ENCODE measurements around the gene KLHL5.

The KLHL5 gene

DNA sequence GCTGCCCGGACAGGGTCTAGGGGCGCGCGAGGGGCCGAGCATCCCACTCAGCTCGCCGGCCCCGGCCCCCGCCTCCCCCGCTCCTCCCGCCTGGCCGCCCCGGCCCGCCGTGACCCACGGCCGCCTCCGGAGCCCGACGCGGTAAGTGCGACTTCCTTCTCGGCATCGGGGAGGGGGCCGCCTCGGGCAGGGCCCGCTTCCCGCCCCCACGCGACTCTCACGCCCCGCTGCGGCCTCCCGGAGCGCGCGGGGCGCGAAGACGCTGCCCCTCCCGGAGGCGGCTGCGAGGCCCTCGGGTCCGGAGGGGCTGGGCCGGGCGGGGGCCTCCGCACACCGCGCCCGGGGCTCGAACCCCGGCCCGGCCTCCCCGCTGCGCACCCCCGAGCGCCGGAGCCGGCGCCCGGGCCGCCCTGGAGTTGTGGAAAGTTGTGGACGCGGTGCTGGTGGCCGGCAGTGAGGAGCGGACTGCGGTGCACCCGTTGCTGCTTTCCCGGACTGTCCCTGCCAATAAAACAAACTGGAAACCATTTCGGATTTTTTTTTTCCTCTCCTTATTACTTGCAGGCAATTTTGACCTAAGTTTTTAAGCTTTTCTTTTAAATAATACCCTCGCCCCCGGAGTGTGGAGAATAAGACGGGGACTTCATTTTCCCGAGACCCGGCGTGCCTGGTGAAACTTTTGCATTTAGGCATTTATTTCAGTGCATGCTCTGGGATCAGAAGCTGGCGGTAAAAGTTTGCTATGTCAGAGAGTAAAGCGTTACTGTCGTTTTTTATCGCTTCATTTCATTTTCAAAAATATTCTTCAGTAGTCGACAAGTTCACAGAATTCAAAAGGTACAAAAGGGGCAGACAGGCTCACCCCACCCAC, 16.8 kb upstream of the KLHL5 start:
- DNase-seq, result peak; percentile 43

DNA sequence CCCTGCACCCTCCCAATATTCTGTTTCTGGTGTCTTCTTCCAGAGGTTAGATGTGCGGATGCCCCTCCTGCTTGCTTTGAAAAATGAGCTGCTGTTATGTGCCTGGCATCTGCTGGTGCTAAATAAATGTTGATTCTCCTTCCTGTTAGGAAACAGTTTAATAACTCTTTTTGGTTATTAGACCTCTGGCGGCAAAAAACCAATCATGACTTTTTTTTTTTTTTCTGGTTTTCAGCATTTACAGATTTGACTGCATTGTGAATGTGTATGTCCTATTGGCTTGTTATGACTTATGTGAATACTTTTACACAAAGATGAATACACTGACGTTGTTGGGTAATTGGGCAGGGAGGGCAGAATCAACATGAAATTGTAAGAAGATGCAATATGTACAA, 16.2 kb upstream of the KLHL5 start:
- DNase-seq, result no peak

DNA sequence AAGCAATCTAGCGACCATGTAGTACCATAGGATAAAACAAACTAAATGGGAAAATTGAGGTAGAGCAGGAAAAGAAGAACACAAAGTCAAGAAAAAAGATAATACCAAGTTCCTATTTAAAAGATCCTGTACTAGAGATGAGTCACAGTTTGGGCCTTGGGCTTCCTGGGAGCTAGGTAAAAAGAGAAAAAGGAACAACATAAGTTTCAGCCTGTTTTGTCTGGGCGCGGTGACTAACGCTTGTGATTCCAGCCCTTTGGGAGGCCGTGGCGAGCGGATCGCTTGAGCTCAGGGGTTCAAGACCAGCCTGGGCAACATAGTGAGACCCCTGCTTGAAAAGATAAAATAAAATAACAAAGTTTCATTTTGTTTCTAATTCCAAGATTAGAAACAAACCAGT, 15.8 kb upstream of the KLHL5 start:
- DNase-seq, result no peak

DNA sequence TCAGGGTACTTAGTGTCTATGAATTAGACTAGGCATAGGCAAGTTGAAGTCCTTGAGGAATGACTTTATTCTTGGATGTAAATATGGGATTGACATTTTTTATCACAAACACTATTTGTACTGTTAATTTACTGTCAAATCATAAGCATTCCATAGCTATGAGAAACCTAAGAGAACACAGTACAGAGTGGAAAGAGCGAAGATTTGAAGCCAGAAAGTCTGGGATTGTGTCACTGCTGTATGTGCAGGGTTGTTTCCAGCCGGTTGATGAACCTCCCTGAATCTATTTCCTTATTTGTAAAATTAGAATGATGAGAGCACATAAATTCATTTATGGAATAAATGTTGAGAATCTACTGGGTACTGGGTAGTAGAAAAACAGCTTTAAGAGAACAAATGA, 14.4 kb upstream of the KLHL5 start:
- DNase-seq, result no peak

DNA sequence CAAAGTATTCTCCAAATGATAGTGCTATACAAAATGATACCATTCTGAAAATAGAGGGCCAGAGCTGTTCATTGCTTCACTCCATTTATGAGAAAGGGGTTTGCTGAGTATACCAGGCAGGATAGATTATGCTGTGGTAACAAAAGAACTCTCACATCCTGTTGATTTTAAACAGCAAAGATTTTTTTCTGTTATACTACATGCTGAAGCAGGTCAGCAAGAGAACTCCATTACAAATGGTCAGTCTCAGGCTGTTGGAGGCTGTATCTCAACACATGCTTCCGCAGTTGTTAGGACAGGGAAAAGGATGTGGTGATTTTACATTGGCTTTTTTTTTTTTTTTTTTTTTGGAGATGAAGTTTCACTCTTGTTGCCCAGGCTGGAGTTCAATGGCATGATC, 13.7 kb upstream of the KLHL5 start:
- DNase-seq, result no peak

DNA sequence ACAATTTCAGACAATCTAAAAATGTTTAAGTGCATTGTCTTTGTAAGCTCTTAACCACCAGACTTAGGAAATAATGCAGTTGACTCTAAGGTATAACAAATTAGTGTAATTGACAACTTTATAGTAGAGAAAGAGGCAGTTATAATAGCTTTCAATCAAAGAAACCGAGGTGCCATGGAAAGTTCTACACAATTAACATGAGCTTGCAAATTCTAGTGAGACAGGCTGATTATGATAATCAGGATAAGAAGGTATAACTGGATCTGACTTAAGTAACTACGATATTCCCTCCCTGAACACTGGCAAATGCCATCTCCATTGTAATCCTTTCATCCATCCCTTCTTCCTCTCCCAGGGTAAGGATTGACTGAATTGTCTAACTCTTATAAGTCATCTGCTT, 11.4 kb upstream of the KLHL5 start:
- DNase-seq, result no peak

DNA sequence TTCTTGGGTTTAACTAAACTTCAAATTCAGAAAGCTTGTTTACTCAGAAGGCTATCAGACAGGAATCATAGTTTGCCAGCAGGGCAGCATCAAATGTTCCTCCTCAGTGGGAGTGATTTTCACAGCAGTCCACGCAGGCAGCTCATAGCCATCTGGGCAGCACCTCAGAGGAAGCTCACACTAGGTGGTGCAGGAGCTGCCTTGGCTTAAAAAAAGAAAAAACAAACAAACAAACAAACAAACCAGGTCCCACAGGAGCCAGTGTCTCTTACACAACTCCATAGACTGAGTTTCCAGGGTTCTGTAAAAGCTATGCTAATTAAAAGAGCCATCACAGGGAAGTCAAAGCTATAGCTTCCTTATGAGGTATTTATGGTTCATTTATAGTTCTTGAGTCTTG, 10.5 kb upstream of the KLHL5 start:
- no peak for DNase-seq

DNA sequence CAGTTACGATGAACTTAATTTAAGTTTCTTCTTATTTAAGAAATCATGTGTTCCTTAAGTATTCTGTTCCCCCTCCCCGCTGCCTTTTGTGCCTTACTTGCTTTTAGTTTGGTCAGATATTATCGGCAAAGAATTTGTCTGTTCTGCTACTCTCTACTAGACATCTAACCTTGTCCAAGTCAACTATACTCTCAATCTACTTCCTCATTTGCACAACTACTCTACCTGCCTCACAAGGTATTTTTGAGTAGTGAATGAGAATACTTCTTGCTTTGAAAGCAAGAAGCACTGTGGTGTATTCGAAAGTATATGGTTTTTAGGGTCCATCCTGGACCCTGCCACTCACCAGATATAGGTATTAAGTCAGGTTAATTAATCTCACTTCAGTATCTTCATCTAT, 8.0 kb upstream of the KLHL5 start:
- no peak for DNase-seq

DNA sequence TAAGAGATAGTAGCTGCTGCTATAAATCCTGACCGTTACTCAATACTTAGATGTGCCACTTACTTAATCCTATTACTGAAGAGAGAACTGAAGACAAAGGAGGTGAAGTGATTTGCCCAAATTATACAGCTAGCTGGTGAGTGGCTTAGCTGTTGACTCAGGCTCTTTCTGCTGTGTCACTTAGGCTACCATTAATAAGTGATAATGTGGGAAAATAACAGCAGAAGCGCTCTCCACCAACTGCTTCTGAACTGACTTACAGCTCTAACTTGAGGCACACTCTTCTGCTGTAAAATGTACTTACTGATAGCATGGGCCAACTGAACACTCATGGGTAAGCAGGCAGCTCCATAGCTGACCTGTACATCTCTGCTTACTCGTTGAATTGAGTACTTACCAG, 7.5 kb upstream of the KLHL5 start:
- DNase-seq, result no peak

DNA sequence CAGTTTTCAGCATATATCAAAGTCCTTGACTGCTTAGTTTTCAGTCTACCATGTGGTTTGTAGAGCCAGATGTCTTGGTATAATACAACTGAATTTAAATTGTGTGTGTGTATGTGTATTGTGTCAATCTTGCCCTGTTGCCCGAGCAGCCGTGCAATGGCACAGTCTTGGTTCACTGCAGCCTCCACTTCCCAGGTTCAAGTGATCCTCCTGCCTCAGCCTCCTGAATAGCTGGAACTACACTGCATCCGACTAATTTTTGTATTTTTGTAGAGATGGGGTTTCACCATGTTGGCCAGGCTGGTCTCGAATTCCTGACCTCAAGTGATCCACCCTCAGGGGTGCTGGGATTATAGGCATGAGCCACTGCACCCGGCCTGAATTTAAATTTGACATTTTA, 6.0 kb upstream of the KLHL5 start:
- DNase-seq, result no peak

DNA sequence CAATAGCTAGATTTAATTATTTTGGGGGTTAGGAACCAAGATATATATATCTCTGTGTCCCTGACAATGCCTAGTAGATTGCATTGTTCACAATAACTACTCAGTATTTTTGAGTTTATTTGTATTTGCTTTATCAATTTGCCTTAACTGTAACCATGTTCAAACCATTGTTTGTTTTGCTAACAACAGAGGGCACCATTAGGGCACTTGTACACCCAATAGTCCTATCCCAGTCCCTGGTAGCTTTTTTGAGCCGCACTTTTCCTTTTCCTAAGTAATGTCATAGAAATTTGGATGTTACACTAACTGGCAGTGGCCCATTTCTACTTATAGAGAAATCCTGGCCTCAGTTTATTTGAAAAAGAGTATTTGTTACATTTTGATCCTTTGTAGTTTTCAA, 575 bp upstream of the KLHL5 start:
- DNase-seq, result no peak

DNA sequence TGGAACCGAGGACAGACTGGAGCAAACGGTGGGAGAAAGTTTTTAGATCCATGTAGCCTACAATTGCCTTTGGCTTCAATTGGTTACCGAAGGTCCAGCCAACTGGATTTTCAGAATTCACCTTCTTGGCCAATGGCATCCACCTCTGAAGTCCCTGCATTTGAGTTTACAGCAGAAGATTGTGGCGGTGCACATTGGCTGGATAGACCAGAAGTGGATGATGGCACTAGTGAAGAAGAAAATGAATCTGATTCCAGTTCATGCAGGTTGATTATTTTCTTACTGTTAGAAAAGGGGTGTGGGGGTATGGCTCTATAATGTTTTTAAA, 702 bp downstream of the KLHL5 start:
- DNase-seq, result no peak

DNA sequence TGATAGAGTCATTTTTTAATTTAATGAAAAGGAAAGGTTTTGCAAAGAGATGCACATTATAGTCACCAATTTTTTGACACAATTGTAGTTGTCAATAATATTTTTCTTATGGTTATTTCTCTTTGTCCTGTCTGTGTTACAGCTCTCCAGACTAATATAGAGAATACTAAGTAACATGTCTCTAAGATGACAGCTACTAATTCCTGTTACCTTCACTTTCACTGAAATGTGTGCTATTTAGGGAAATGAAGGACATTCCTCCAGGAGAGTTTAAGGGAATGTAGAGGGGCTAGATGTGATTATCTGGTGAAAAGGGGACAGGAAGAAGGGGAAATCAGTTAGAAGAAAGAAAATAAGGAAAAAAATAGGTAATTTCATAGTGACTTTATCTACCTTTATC, 1.4 kb downstream of the KLHL5 start:
- no peak for DNase-seq

DNA sequence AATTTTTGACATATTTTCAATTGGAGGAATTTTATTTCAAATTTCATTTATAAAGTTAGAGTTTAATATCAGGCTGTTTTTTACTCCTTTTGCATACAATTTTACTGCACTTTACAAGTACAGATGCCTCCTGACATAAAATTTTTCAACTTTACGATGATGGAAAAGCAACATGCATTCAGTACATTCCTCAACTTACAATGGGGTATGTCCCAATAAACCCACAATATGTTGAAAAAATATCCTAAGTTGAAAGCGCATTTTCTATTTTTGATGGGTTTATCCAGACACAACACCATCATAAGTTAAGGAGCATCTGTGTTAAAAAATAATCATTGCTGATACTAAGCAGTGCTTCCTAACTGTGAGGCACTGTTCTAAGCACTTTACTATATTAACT, 4.3 kb downstream of the KLHL5 start:
- DNase-seq, result no peak

DNA sequence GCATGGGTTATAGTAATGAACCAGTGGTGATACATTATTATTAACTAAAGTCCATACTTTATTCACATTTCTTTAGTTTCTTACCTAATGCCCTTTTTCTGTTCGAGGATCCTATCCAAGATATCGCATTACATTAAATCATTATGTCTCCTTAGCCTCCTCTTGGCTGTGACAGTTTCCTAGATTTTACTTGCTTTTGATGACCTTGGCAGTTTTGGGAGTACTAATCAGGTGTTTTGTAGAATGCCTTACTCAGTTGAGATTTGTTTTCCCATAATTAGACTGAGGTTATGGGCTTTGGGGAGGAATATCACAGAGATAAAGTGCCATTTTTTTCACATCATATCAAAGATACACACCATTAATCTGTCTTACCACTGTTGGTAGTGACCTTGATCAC, 5.0 kb downstream of the KLHL5 start:
- DNase-seq, result no peak

DNA sequence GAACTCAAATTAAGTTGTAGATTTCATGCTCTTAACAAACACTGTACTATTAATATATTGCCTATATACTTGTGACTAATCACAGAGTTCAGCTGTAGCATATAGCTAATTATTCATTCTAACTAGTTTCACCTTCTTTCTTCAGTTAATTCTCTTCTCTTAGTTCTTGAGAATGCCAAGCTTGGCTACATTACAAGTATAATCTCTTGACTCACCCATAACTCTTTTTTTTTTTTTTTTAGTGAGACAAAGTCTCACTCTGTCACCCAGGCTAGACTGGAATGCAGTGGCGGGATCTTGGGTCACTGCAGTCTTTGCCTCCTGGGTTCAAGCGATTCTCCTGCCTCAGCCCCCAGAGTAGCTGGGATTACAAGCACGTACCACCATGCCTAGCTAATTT, 5.4 kb downstream of the KLHL5 start:
- no peak for DNase-seq

DNA sequence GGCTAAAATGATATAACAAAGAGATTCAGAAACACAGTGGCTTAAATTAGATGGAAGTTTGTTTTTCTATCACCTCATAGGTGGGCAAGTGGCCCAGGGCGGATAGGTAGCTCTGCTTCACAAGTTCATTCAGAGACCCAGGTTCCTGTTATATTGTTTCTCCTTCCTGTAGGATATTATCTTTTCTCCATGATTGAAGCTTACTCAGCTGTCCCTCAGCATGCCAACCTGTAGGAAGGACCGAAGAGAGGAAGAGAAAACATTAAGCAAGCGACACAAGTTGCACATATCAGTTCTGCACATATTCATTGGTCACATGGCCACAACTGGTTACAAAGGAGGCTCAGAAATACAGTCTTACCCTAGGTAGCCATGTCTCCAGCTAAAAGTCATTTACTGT, 6.9 kb downstream of the KLHL5 start:
- no peak for DNase-seq

DNA sequence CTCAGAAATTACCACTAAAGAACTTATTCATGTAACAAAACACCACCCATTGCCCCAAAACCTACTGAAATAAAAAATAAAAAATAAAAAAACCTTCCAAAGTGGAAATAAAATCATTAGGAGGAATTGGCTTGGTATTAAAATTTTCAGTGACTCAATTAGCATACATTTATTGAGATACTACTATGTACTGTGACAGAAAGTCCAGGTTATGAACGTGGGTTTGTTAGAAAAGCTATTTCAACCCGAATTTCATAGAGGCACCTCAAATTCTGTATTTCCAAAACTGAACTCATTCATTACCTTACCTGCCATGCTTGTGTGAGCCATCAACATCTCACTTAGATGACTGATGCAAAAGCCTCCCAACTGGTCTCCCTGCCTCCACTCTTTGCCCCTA, 16.8 kb downstream of the KLHL5 start:
- no peak for DNase-seq

DNA sequence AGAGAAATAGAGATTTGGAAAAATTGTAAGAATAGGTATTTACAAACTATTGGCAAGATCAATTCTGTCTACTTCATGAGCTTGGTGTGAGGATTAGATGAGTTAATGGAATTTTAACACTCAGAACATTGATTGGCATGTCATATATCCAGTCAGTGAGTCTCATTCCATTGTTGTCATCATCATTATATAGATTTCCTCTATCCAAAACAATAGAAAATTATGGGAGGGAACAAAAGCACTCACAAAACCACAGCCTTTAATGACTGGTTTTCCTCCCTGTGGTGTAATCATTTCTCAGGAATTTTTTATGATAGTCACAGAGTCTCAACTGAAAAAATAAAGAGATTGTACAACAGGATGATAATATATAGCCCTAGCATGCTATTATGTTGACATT, 21.1 kb downstream of the KLHL5 start:
- no peak for DNase-seq

DNA sequence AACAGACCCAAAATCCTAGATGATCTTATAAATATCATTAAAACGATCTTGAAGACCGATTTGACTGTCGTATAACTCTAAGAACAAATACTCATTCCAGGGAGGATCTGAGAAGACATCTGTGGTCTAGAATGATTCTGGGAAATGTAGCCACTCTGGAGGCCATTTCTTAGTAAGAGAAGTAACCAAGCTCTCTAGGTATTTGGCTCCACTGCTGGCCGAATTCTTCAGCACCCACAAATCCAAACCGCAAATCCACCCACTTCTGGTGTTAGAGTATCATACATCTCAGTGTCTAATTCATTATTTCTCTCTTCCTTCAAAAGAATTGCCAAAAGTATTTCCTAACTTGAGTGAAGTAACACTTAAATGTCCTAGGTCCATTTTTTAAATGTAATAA, 23.9 kb downstream of the KLHL5 start:
- DNase-seq, result no peak

DNA sequence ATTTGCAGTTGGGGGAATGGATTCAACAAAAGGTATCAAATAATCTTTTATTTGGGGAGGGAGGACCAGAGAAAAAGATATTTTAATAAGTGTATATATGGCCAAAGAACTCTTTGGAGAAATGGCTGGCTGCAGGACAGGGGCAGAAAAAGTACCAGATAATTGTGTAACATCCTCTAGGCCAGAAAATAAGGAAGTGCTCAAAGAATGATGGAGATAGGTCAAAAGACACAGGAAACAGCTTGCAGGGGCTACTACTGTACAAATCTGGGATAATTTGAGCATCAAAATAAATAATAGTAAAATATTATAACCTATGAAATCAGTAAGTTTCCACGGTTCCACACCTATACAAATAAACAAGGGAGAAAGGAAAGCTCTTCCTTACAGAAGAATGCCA, 34.8 kb downstream of the KLHL5 start:
- DNase-seq, result no peak

DNA sequence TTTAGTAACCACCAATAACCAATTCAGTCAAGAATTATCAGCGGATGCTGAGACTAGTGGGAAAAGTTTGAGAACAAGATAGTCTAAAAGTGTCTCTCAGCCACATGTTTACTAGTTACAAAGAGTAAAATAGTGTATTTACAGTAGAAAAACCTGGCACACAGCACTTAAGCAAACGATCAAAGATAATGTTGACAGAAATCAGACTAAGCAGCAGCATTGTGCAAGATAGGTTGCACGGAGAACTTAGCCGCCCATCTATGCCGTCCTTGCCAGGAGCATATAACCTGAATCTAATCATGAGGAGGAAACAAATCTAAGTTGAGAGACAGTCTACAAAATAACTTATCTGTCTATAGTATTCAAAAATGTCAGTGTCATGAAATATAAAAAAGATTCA, 35.3 kb downstream of the KLHL5 start:
- DNase-seq, result no peak

DNA sequence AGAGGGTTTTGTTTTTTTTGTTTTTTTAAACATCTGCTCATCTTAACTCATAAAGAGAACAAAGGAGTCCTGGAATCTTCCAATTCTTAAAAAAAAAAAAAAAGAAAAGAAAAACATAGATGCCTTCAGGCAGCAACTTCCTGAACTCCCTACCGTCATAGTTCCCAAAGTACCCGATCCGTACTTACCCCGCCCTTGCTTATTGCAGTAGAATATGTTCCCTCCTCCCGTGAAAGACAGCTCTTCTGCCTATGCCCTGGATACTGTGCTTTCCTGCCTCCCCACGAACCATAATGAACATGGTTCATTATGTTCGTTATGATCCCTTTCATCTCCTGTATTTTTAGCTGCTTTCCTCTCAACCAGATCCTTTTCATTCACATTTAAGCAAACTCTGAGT, 40.3 kb downstream of the KLHL5 start:
- no peak for DNase-seq

DNA sequence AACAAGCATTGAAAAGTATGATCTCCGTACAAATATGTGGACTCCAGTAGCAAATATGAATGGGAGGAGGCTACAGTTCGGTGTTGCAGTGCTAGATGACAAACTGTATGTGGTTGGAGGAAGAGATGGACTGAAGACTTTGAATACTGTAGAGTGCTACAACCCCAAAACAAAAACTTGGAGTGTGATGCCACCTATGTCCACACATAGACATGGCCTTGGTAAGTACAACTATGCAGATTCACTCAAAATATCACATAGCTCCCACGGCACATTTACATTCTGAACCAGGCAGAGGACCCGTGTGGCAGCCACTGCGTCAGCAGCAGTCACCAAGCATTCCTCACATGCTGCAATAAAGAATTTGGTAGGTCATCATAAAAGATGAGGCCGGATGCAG, 41.3 kb downstream of the KLHL5 start:
- no peak for DNase-seq

DNA sequence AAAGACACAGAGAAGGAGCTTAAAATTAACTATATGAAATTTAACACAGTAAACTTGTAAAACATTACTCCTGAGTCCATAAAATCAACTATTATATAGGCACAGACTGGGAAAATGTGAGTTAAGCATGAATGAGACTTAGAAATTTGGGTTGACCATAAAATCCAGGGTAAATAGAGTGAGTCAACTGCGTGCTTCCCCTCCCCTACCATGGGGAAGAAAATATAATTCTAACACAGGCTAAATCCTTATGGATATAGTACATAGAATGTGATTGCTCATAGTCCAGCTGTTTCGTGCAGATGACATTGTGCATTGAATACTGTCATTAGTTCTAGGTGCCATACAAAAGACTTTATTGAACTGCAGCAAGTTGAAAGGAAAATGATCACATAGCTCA, 42.2 kb downstream of the KLHL5 start:
- no peak for DNase-seq

DNA sequence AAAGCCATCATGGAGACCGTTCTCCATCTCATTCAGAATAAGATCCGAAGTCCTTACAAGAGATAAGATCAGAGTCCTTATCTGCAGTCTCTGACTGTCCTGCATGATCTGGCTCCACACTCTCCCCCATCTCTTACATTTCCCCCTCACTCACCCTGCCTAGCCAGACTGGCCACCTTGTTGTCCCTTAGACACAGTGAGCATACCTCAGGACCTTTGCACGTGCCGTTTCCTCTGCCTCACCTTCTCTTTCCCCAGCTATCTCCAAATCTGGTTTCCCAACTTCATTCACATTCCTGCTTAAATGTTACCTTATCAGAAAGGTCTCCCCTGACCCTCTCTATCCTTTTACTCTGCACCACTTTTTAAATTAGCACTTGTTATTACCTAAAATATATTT, 44.0 kb downstream of the KLHL5 start:
- DNase-seq, result no peak
